ENCODE results near the gene SLC26A6. TPM values are rescaled to one million over a fixed set of nuclear protein-coding genes. Genes with fewer than 3 reads are reported as not detected.

Gene SLC26A6
- total RNA-seq, 1 experiment from 2014 or later, result 58.9 TPM

GRCh38 chr3:48619541-48620524 is 15.4 kb downstream of the SLC26A6 start:
- DNase-seq (ENCODE audit: low spot score), result no peak
- no peak overlapping the region for H3K4me3 Mint-ChIP-seq

More at GRCh38 chr3:48619541-48620524, 15.4 kb downstream of the SLC26A6 start:
- peaks cover 26% of the 10 kb centered on the region for H3K36me3 Mint-ChIP-seq
- peaks cover 7% of the 10 kb centered on the region for H3K27me3 Mint-ChIP-seq (ENCODE audit: low read depth)
- peaks cover 7% of the 10 kb centered on the region for H3K4me1 Mint-ChIP-seq
- no peak for TF ChIP-seq ATF3 (CRISPR knock-in tag; conservative IDR thresholded peaks at IDR 0.05)
- TF ChIP-seq GABPB1 (CRISPR knock-in tag; IDR thresholded peaks at IDR 0.05), result no peak
- TF ChIP-seq STAT6 (CRISPR knock-in tag; conservative IDR thresholded peaks at IDR 0.05; ENCODE audit: low read depth), result no peak
- TF ChIP-seq ZMAT4 (CRISPR knock-in tag; IDR thresholded peaks at IDR 0.05), result no peak
- no peak for TF ChIP-seq ZNF263 (CRISPR knock-in tag; IDR thresholded peaks at IDR 0.05; ENCODE audit: low read depth)
- TF ChIP-seq SOX15 (CRISPR knock-in tag; IDR thresholded peaks at IDR 0.05), result no peak
- no peak for TF ChIP-seq ZNF219 (CRISPR knock-in tag; IDR thresholded peaks at IDR 0.05; ENCODE audit: borderline replicate concordance)
- no peak for TF ChIP-seq GRHL2 (CRISPR knock-in tag; IDR thresholded peaks at IDR 0.05; ENCODE audit: insufficient replicate concordance, severe bottlenecking)
- TF ChIP-seq ZBTB43 (CRISPR knock-in tag; IDR thresholded peaks at IDR 0.05), result no peak
- no peak for TF ChIP-seq USF1 (CRISPR knock-in tag; IDR thresholded peaks at IDR 0.05)
- TF ChIP-seq CTCF (IDR thresholded peaks at IDR 0.05), result no peak
- TF ChIP-seq MYBL2 (CRISPR knock-in tag; IDR thresholded peaks at IDR 0.05), result no peak
- TF ChIP-seq ZNF671 (CRISPR knock-in tag; IDR thresholded peaks at IDR 0.05), result no peak
- TF ChIP-seq TEAD1 (CRISPR knock-in tag; IDR thresholded peaks at IDR 0.05), result no peak
- no peak for TF ChIP-seq ZNF423 (CRISPR knock-in tag; IDR thresholded peaks at IDR 0.05)
- TF ChIP-seq ZNF416 (CRISPR knock-in tag; IDR thresholded peaks at IDR 0.05), result no peak
- no peak for TF ChIP-seq ZNF396 (CRISPR knock-in tag; IDR thresholded peaks at IDR 0.05; ENCODE audit: borderline replicate concordance)
- no peak for TF ChIP-seq E2F1 (CRISPR knock-in tag; IDR thresholded peaks at IDR 0.05)
- no peak for TF ChIP-seq SP1 (CRISPR knock-in tag; conservative IDR thresholded peaks at IDR 0.05)
- no peak for ATAC-seq
- ChIA-PET POLR2A (no interaction called here), CTCF (interaction anchor here (0.8 to 1.0 kb wide), 2 partner anchors 16 to 37 kb away, joined by 3 to 4 read pairs; no protein-coding TSS in a partner anchor)
- peak overlapping the region; percentile 83; the same call in 1 of the 2 replicates for H3K27ac Mint-ChIP-seq
- peaks cover 17% of the 10 kb centered on the region for H3K9me3 Mint-ChIP-seq

All from WTC11 (cell line).